Measurements from ENCODE around the gene TBC1D32.

DNA sequence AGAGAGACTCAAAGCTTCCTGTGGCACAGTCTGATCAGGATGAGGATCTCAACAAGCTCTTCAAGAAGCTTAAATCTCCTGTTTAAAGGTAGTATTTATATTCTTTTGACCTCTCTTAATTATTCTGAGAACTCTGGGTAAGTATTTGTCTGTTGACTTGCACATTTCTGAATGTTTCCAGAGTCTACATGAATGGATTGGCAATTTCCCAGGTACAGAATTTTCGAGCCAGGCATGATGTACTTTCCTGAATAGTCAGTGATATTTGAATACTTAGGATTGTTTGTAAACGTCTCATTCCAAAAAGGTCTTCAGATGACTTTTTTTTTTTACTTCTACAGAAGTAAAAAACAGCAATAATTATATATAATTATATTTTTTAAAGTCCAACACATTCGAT lies 293.4 kb downstream of the TBC1D32 start:
- TF ChIP-seq, protein P1, sequence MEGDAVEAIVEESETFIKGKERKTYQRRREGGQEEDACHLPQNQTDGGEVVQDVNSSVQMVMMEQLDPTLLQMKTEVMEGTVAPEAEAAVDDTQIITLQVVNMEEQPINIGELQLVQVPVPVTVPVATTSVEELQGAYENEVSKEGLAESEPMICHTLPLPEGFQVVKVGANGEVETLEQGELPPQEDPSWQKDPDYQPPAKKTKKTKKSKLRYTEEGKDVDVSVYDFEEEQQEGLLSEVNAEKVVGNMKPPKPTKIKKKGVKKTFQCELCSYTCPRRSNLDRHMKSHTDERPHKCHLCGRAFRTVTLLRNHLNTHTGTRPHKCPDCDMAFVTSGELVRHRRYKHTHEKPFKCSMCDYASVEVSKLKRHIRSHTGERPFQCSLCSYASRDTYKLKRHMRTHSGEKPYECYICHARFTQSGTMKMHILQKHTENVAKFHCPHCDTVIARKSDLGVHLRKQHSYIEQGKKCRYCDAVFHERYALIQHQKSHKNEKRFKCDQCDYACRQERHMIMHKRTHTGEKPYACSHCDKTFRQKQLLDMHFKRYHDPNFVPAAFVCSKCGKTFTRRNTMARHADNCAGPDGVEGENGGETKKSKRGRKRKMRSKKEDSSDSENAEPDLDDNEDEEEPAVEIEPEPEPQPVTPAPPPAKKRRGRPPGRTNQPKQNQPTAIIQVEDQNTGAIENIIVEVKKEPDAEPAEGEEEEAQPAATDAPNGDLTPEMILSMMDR (conservative IDR thresholded peaks at IDR 0.05 in 1 of 2, IDR thresholded peaks at IDR 0.05 in 1 of 2; ENCODE audit: low read depth in 1 of 2, low read length in 2 of 2) = no peak
- no peak for TF ChIP-seq EZH2 (IDR thresholded peaks at IDR 0.05; ENCODE audit: low read length, missing control alignments)
